ENCODE data around the gene MACROD1. TPM values are rescaled to one million over a fixed set of nuclear protein-coding genes. Genes with fewer than 3 reads are reported as not detected.

MACROD1 gene
- total RNA-seq, 1 donor from 2014 or later = 29.6 TPM

- TF ChIP-seq CTCF (IDR thresholded peaks at IDR 0.05) = peak; percentile 57
- no peaks in the 10 kb centered on the region for H3K36me3 Mint-ChIP-seq (ENCODE audit: unreplicated experiment)
- H3K4me1 Mint-ChIP-seq (ENCODE audit: unreplicated experiment) = peaks cover 38% of the 10 kb centered on the region
- H3K4me3 Mint-ChIP-seq (ENCODE audit: unreplicated experiment) = peak overlapping the region; percentile 94
- no peaks in the 10 kb centered on the region for H3K27me3 Mint-ChIP-seq (ENCODE audit: unreplicated experiment)
- H3K27ac Mint-ChIP-seq (ENCODE audit: unreplicated experiment) = peak overlapping the region; percentile 99
- no peak for DNase-seq (ENCODE audit: extremely low spot score, unreplicated experiment)
- H3K9me3 Mint-ChIP-seq (ENCODE audit: unreplicated experiment) = no peaks in the 10 kb centered on the region
Measured at GRCh38 chr11:64185175-64185692, 19.3 kb upstream of the MACROD1 start.

GRCh38 chr11:64183890-64184289 is 18.0 kb upstream of the MACROD1 start:
- no peaks in the 10 kb centered on the region for H3K27me3 Mint-ChIP-seq (ENCODE audit: unreplicated experiment)
- H3K9me3 Mint-ChIP-seq (ENCODE audit: unreplicated experiment) = no peaks in the 10 kb centered on the region
- H3K27ac Mint-ChIP-seq (ENCODE audit: unreplicated experiment) = peak overlapping the region; percentile 99
- H3K4me3 Mint-ChIP-seq (ENCODE audit: unreplicated experiment) = peak overlapping the region; percentile 35
- no peak for TF ChIP-seq CTCF (IDR thresholded peaks at IDR 0.05)
- DNase-seq (ENCODE audit: extremely low spot score, unreplicated experiment) = no peak
- H3K4me1 Mint-ChIP-seq (ENCODE audit: unreplicated experiment) = peaks cover 38% of the 10 kb centered on the region
- H3K36me3 Mint-ChIP-seq (ENCODE audit: unreplicated experiment) = no peaks in the 10 kb centered on the region

- no peak for TF ChIP-seq CTCF (IDR thresholded peaks at IDR 0.05)
- H3K27me3 Mint-ChIP-seq (ENCODE audit: unreplicated experiment) = no peaks in the 10 kb centered on the region
- no peaks in the 10 kb centered on the region for H3K36me3 Mint-ChIP-seq (ENCODE audit: unreplicated experiment)
- H3K9me3 Mint-ChIP-seq (ENCODE audit: unreplicated experiment) = no peaks in the 10 kb centered on the region
- peak overlapping the region; percentile 40 for H3K4me3 Mint-ChIP-seq (ENCODE audit: unreplicated experiment)
- peaks cover 35% of the 10 kb centered on the region for H3K4me1 Mint-ChIP-seq (ENCODE audit: unreplicated experiment)
- peak; percentile 93 for DNase-seq (ENCODE audit: extremely low spot score, unreplicated experiment)
- peak overlapping the region; percentile 91 for H3K27ac Mint-ChIP-seq (ENCODE audit: unreplicated experiment)
Measured at GRCh38 chr11:64181506-64182411, 15.8 kb upstream of the MACROD1 start.

- no peak for TF ChIP-seq CTCF (IDR thresholded peaks at IDR 0.05)
- Mint-ChIP-seq H3K4me3 (ENCODE audit: unreplicated experiment) (no peak overlapping the region), H3K9me3 (ENCODE audit: unreplicated experiment) (no peaks in the 10 kb centered on the region), H3K36me3 (ENCODE audit: unreplicated experiment) (no peaks in the 10 kb centered on the region), H3K27me3 (ENCODE audit: unreplicated experiment) (no peaks in the 10 kb centered on the region), H3K27ac (ENCODE audit: unreplicated experiment) (peak overlapping the region; percentile 91), H3K4me1 (ENCODE audit: unreplicated experiment) (peaks cover 35% of the 10 kb centered on the region)
- no peak for DNase-seq (ENCODE audit: extremely low spot score, unreplicated experiment)
Measured at GRCh38 chr11:64180891-64181290, 15.0 kb upstream of the MACROD1 start.

GRCh38 chr11:64178951-64179639 is 13.2 kb upstream of the MACROD1 start:
- Mint-ChIP-seq H3K27me3 (ENCODE audit: unreplicated experiment) (no peaks in the 10 kb centered on the region), H3K9me3 (ENCODE audit: unreplicated experiment) (no peaks in the 10 kb centered on the region), H3K4me3 (ENCODE audit: unreplicated experiment) (no peak overlapping the region), H3K36me3 (ENCODE audit: unreplicated experiment) (no peaks in the 10 kb centered on the region), H3K27ac (ENCODE audit: unreplicated experiment) (no peak overlapping the region), H3K4me1 (ENCODE audit: unreplicated experiment) (peaks cover 26% of the 10 kb centered on the region)
- DNase-seq (ENCODE audit: extremely low spot score, unreplicated experiment) = no peak
- no peak for TF ChIP-seq CTCF (IDR thresholded peaks at IDR 0.05)

All from osteocyte (in vitro differentiated cells).